Activated CD4-positive, alpha-beta T cell treated with anti-CD3 and anti-CD28 coated beads for 24 hours (primary cell): ENCODE measurements around the gene LRRC9.
"Not testable (repeated sequence)": the region's sequence is repeated elsewhere in the genome, so short reads cannot be mapped to it uniquely, and the experiment has no call there.

Experiments used
- DNase-seq, 2 donors: peaks; one replicate each; pipeline ENCODE4 v3.0.0-alpha.2; 2020; ENCODE audit warnings: low read depth in 2 of 2

LRRC9 gene

DNA sequence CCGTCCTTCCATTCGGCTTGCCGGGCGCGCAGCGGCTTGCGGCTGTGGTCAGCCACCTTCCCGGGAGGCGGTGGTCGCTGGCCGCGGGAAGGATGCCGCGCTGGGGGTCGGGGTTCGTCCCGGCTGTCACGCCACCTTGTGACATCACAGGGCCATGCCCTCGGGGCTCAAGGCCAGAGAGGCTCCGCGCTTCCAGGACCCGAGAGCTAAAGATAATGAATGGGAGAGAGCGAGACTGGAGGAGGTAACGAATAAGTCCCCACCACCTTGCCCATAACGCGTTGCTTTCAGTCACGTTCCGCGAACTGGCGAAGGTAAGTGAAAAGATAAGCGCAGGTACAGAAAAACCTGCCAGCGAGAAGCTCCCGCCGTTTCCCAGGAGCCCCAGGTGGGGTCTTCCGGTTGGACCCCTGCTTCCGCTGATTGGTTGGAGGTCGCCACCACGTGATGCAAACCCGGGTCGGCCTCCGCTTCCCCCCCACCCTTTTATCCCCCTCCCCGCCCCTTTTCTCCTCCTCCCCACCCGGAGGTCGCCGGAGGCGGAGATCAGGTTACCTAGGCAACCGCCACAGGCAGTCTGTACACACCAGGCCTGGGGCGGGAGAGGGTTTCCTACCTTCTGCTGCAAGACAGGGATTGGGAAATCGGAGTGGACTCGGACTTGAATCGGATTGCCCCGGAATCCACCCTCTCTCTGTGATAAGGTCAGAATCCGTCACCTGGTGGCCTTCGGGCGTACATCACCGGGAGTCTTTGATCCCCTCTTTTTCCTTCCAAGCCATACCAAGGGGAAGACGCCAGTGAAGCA is at the start of gene LRRC9:
TSS of gene LRRC9 (plus strand) at position 575 of the 808 bp plus-strand sequence.
- no peak for DNase-seq

DNA sequence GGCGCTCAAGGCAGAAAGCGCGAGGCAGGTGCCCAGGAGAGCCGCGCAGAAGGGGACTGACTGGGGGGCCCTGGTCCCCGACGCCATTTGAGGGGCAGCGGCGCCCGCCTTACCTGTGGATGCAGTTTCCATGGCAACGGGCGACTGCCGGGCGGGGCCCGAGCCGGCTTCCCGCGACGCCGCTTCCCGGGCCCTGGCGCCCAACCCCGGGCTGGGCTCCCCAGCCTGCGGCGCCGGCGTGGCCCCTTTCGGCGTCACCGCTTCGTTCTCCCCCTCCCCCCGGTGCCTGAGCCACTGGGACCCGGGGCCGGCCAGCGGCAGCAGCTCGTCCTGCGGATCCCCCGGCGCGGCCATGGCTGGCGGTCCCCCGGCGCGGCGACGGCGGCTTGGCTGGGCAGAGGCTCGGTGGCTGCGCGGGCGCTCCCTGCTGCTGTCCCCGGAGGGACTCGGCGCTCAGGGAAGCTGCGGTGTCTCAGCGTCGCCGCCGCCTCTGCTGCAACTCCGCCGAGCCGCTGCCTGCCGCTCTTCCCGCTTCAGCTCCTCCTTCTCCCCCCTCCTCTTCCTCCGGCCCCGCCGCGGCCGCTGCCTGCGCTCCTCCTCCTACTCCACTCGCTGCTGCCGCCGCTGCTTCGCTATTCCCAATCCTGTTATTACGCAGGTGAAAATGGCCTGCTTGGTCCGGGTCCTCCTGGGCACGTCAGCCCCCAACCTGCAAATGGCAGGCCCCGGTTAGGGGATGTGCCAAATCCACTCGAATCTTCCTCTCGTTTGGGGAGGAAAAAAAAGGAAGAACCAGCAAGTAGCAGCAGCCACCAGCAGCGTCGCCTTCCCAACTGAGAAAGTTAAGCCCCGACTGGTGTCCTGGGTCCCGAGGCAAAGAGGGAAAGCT is 49.4 kb upstream of the LRRC9 start, which contains the start of gene RTN1:
TSS of gene RTN1 (minus strand) at position 500 of the 889 bp plus-strand sequence. CDS start at position 354, 146 bp downstream.
- DNase-seq: peak in 1 of 2 donors; percentile 9

DNA sequence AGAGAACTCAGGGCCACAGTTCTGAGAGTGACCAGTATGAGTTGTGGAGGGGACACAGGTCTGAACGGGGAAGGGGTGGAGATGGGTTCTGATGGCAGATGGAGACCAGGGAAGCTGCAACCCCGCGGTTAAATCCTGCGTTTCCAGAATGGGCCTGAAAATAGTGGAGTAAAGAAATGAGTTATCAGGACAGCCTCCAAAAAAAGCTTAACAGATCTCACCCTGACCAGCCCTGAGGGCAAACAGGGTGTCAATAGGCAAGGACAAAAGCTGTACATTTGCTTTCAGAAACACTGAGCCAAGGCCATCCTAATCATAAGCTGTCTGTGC is 48.8 kb upstream of the LRRC9 start:
- DNase-seq: no peak

DNA sequence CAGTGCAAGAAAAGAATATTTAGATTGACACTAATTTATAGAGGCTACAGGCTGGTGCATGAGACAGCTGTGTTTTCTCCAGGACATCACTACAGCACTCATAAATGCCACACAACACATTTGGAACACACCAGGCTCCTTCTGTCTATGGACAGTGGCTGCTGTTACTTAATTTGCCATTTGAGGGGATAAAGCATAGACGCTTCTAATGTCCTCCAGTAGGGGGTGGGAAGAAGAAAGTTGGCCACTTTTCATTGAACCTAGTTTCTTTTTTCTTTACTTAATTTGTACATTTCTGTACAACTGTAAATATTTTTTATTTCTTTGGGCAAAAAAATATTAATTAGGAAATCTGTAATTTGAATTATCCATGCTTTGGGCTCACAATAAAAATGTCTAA is 37.0 kb upstream of the LRRC9 start:
- DNase-seq: no peak

DNA sequence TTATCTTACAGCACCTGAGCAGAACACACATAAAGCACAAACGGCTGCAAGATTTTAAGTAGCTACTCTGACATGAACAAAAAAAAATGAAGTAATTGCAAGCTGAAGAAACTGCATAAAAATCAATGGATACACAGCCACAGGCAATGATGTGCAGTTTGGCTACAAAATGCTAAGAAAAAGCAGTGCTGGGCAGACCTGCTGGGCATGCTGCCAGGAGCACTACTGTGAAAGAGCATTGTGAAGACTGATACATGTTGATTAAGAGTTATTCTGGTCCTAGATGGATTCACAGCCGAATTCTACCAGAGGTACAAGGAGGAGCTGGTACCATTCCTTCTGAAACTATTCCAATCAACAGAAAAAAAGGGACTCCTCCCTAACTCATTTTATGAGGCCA is 29.3 kb upstream of the LRRC9 start:
- no peak for DNase-seq

DNA sequence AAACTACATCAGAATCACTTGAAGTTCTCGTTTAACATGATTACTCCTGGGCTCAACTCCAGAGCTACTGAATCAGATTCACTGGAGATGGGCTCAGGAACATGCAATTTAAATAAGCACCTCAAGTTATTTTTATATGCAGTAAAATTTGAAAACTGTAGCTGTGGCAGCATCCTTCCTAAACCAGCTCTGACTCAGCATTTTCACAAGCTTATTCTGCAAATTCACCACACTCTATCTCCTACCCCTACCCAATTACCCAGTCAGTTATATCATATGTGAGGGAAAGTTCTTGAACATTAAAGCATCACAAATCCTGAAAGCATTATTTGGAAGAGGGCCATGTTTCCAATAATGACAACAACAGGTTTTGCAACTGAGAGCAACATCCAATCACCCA is 24.2 kb upstream of the LRRC9 start:
- DNase-seq: no peak

DNA sequence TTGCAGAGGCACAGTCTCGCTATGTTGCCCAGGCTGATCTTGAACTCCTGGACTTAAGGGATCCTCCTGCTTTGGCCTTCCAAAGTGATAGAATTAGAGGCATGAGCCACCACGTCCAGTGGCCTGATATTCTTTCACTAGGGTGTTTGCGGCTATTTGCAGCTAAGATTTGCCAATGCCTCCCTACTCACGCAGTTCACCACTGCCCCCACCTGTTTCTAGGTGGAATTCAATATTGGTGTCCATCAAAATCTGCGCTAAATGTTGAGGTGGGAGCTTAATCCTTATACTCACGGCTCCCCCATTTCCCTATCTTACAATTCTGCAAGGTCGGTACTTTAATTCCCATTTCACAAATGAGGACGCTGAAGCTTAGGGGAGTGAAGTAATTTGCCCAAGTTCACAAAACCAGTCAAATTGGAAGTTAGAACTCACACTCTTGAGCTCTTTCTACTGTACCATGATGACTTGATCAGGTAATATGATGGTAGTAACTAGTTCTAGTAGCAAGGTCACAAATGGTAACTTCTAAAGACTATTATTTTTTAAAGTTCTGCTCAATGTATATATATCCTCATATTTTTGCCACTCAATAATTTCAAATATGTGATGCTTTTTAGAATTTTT is 22.1 kb upstream of the LRRC9 start:
- no peak for DNase-seq

DNA sequence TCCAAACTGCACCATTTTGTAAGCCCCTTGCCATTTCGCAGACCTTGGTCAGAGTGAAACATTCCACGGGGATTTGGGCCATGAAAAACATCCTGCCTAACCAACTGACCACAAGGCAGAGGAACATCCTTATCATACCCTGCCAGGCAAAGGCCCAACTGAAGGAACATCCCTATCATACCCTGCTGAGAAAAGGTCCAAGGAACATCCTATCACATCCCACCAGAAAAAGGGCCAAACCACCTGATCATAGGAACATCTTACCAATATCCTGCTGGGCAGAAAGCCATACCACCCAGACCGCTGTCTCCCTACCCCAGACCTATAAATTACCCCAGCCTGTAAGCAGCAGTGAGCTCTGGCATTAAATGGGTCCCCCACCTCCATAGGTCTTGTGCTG is 19.4 kb upstream of the LRRC9 start:
- no peak for DNase-seq

DNA sequence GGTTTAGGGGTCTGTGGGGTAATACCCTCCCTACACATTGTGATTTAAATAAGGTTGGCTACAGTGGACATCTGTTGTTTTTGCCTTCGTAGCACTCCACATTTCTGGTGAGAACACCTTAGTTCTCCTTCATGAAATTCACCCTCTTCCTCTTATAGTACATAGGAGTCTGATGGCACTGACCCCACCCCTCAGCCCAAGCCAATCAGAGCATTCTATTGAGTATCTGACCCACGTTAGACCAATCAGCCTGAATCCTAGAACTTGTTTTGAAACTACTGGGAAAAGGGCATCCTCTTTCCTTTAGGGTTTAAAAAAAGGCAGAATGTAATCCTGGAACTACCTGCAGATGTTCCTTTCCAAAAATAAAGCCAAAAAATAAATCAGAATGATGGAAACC is 15.8 kb upstream of the LRRC9 start:
- no peak for DNase-seq

DNA sequence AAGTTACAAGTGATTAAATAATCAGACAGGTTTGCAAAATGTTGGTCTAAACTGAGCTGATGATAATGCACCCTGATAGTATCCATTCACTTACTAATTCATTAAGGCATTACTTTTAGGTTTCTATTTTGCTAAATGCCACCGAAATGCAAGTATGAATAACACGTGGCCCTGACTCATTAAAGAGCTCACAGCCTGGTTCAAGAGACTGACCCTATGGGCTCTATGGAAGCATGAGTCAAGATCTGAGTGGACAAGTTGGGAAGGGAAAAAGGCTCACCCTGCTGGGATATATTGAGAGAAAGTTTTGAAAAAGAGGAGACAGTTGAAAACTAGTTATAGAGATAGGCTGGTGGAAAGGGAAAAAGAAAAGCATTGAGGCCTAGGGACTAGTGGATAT is 14.8 kb upstream of the LRRC9 start:
- no peak for DNase-seq

DNA sequence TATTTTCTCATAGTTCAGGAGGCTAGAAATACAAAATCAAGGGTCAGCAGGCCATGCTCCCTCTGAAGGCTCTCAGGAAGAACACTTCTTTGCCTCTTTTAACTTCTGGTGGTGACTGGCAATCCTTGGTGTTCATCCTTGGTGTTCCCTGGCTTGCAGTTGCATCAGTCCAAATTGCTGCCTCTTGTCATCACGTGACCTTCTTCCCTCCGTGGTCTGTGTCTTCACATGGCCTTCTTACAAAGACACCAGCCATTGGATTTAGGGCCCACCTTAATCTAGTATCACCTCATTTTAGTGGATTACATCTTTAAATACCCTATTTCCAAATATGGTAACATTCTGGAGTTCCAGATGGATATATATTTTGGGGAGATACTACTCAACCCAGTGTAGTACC is 7.5 kb upstream of the LRRC9 start:
- DNase-seq: no peak

DNA sequence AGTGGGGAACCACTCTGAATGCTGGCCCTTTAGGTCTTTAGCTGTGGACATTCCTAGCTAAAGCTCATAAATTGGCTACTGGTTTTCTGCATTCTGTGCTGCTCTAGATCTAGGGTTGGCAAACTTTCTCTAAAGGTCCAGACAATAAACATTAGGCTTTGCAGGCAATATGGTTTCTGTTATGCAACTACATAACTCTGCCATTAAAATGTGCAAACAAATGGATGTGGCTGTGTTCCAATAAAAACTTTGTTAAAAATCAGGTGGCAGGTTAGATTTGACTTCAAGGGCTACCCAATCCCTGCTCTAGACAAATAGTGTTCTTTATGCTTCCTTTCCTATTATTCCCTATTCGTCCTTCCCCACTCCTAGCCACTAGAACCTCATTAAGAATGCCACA is 6.8 kb upstream of the LRRC9 start:
- DNase-seq: no peak

DNA sequence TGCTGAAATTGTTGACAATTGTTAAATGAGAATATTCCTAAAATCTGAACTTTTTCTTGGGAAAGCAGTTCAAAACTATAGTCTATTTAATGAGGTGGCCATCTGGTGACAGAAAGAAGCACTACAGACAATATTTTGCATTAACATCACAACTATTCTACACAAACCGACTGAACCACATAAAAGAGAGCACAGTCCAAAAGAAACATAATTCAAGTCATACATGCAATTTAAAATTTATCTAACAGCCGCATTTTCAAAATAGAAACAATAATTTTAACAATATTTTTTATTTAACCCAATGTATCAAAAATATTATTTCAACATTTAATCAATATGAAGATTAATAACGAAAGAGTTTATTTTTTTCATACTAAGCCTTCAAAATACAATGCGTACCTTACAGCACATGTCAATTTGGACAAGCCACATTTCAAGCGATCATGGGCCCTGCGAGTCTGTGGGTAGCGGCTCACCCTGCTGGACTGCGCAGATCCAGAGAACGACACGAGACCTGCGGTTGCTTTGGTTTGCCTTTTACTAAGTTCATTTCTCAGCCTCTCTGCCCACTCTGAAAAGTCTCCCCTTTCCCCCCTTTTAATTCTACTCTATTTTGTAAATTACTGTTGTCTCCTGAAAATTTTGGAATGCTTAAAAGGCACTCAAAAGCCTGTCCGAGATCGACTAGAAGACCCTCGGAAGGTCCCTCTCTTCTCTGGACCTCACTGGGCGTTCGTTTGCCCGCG is 947 bp upstream of the LRRC9 start:
- no peak for DNase-seq

DNA sequence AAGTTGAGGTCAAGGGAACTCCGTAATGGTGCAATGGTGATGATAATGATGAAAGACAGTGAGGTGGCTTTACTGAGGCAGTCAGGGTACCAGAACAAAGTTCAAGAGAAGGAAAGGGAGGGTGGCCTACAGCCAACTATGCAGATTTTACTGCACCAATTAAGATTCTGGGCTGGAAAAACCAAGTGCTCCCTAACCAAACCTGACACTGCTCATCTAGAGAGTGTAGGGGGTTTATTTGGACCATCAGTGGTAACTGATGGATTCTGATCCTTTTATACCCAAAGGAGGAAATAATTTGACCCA is 387 bp downstream of the LRRC9 start:
- no peak for DNase-seq

DNA sequence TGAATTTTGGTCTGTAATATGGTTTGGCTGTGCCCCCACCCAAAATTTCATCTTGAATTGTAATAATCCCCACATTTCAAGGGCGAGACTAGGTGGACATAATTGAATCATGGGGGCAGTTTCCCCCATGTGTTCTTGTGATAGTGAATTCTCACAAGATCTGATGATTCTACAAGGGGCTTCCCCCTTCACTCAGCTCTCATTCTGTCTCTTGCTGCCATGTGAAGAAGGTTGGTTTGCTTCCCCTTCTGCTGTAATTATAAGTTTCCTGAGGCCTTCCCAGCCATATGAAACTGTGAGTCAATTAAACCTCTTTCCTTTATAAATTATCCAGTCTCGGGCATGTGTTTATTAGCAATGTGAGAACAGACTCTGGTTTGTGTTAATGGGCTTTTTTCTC is 5.9 kb downstream of the LRRC9 start:
- DNase-seq: no peak

DNA sequence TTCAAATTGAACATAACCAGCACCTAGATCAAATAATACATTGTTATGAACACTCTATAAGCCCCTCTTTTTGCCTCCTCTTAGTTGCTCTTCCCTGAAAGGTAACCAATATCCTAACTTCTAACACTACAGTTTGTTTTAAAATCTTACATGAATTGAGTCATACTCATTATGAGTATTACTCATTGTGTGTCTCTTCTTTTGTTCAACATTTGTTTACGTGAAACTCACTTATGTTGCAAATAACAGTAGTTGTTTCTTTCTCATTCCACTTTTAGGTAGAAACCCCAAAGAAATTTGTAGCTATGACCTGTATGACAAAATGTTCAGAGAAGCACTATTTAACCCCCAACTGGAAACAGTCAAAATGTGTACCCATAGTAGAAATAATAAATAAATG is 6.6 kb downstream of the LRRC9 start:
- no peak for DNase-seq

DNA sequence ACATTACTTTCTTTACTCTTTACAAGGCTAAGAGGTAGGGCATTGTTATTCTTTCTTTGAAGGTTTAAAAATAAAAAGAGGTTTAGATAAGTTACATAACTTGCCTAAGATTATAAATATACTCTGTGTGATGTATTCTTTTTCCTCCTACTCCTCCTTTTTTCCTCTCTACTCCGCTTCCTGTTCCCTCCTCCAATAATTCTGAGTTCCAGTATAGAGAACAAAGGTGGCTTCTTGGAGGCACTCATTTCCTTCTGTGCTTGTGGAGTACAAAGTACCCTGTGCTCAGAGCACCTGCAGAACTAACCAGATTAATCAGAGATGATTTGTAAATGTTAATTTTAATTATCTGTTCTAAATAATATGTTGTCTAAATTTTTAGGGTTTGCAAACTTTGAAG is 11.3 kb downstream of the LRRC9 start:
- DNase-seq: no peak

DNA sequence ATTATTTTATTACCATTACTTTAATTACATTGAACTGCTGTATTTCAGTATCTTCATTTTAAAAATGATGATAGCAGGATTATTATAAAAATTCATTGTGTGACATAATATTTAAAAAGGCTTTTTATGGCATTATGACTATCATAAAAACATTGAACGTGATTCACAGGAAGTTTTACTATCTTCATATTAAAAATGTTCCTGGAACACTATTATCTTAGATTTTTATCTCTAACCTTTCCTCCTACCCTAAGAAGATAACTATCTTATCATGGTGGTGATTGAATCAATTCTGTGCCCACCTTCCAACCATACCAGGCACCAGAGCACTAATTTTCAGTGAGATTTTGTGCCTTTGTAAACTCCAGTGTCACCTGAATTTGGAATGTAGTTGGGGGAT is 16.2 kb downstream of the LRRC9 start:
- DNase-seq: no peak

DNA sequence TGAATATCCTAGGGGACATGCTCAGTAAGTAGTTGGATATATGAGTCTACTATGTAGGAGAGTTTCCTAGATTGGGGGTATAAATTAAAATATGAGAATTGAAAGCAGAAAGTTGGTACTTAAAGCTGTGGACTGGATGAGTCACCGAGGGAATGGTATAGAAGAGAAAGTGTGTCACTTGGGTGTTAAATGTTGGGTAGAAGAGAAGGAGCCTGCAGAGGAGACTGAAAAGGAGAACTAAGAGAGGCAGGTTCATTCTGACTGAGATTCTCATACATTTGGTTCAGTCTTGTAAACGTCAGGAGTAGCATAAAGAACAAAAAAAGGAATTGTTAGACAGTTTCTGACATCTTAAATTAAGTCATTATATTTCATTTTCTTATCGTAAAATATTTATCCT is 19.9 kb downstream of the LRRC9 start:
- no peak for DNase-seq

DNA sequence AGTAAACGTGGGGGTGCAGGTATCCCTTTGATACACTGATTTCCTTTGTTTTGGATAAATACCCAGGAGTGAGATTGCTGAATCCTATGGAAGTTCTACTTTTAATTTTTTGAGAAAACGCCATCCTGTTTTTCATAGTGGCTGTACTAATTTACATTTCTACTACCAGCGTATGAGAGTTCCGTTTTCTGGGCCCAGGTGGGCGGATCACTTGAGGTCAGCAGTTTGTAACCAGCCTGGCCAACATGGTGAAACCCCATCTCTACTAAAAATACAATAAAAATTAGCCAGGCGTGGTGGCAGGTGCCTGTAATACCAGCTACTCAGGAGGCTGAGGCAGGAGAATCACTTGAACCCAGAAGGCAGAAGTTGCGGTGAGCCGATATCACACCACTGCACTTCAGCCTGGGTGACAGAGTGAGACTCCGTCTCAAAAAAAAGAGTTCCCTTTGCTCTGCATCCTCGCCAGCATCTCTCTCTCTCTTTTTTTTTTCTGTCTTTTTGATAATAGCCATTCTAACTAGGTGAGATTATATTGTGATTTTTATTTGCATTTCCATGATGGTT is 22.4 kb downstream of the LRRC9 start:
- not testable (repeated sequence) for DNase-seq

DNA sequence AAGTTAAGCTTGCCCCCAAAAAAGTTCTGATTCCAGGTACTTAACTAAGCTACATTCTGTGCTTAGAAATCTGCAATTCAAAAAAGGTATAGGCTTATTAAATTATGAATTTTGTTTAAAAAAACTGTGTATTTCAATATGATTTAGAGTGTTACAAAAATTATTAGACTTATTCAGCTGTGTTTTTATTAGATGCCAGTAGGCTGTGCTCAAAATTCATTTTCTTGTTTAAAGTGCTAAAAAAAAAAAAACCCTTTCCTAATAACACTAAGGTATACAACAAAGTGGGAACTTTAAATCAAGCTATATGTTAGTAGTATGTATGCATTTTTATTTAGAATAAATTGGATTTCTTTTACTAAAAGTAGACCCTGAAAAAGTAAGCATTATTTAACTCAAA is 25.0 kb downstream of the LRRC9 start:
- no peak for DNase-seq

DNA sequence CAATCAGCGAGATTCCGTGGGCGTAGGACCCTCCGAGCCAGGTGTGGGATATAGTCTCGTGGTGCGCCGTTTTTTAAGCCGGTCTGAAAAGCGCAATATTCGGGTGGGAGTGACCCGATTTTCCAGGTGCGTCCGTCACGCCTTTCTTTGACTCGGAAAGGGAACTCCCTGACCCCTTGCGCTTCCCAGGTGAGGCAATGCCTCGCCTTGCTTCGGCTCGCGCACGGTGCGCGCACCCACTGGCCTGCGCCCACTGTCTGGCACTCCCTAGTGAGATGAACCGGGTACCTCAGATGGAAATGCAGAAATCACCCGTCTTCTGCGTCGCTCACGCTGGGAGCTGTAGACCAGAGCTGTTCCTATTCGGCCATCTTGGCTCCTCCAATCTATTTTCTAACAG is 32.2 kb downstream of the LRRC9 start:
- not testable (repeated sequence) for DNase-seq
